SK-N-SH (cell line): ENCODE data around the gene SAMD4A.

Experiments used
- ELF1 ChIP-seq: IDR thresholded peaks from 2 replicates; pipeline ENCODE4 v1.4.0; 2012
- SMC3 ChIP-seq: IDR thresholded peaks from 2 replicates; pipeline ENCODE4 v1.6.1; 2012; ENCODE audit warnings: low read depth, low read length, improper control_type of control experiment
- YY1 ChIP-seq: IDR thresholded peaks from 2 replicates; pipeline ENCODE4 v1.4.0; 2012; ENCODE audit warnings: low read depth, mild to moderate bottlenecking

DNA sequence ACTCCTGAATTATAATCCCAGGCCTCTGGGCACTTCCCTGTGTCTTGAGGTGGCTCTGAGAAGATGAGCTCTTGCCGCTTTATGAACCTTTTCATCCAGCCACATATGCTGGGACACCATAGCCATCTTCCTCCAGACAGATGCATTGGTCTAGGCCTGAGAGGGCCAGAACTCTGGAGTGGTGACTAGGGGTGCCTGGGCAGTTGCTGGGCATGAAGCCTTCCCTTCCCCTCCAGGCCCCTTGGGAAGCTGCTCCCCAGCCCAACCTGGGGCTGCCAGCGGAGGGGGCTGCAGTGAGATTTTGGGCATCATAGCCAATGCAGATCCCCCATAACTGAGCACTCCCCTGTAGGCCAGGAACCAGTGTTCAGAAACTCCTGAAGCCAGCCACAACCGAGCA lies 200.5 kb downstream of the SAMD4A start:
- TF ChIP-seq ELF1, result no peak
- TF ChIP-seq YY1, result no peak
- TF ChIP-seq SMC3, result no peak
